K562 (cell line): Measurements from ENCODE around the gene CD300E. TPM values are rescaled to one million over a fixed set of nuclear protein-coding genes. Genes with fewer than 3 reads are reported as not detected.

Experiments
- ATAC-seq: fragments of 200-7000 bp; cut with Tn5 transposase; 3 replicates; pipeline ENCODE4 v1.9.1; 2020; ENCODE audit warnings: moderate library complexity
- BruUV-seq: library from RNA; stranded (reverse); fragments of 400-500 nt; replicated peaks from 2 replicates; lab custom pipeline; 2021; lab: Mats Ljungman, UMichigan
- CTCF ChIA-PET: fragments of 300-600 bp; formaldehyde crosslinking; extraction: SDS; loops from one replicate; lab custom pipeline; 2021; ENCODE audit warnings: low intra/inter-chr PET ratio; lab: Yijun Ruan, JAX
- POLR2A ChIA-PET: fragments of 300-600, 350-650 bp; sonication (Branson Sonifier 250); formaldehyde crosslinking; extraction: SDS; loops from one replicate; lab custom pipeline; 2021; ENCODE audit warnings: antibody characterized with exemption, inconsistent platforms; lab: Yijun Ruan, JAX
- DNase-seq, 4 experiments: peaks; one replicate each; pipeline versions ENCODE4 v3.0.0 to v3.0.0-alpha.2; 2011 to 2018; ENCODE audit warnings: low spot score in 3 of 4, mixed read lengths in 3 of 4; ENCODE audit errors: extremely low read depth in 1 of 4
- FAIRE-seq: peaks from 2 replicates; lab custom pipeline; 2011; peaks lifted over from hg19 to GRCh38; lab: Jason Lieb, UNC
- H2AFZ ChIP-seq: 2 replicates; pipeline ENCODE4 v1.6.0; 2011; ENCODE audit warnings: low read depth, low read length, control low read depth, inconsistent platforms
- H3K27ac ChIP-seq: fragments of 200-600 bp; 3 replicates; pipeline ENCODE4 v1.8.0; 2011; ENCODE audit warnings: low read depth, mild to moderate bottlenecking, control low read depth, inconsistent platforms, low read length, moderate library complexity, mixed read lengths; ENCODE audit errors: extremely low read depth
- H3K27me3 ChIP-seq, 2 experiments: fragments of 300-600 bp in 1 of 2; 2 replicates in 1 of 2; 3 replicates in 1 of 2; pipeline versions ENCODE4 v1.6.0 to v1.8.0; 2011; ENCODE audit warnings: inconsistent platforms in 2 of 2, low read length in 2 of 2, mild to moderate bottlenecking in 1 of 2, mixed read lengths in 1 of 2, moderate library complexity in 1 of 2; ENCODE audit not compliant: control insufficient read depth in 2 of 2, insufficient read depth in 2 of 2
- H3K36me3 ChIP-seq: fragments of 300-600 bp; 3 replicates; pipeline ENCODE4 v1.8.0; 2011; ENCODE audit warnings: mild to moderate bottlenecking, low read length, inconsistent platforms; ENCODE audit not compliant: control insufficient read depth, insufficient read depth
- H3K4me1 ChIP-seq, 2 experiments: fragments of 200-600 bp in 1 of 2; replicated peaks in 1 of 2; 2 replicates in 1 of 2; 3 replicates in 1 of 2; pipeline versions ENCODE4 v1.5.1 to v1.8.0; 2011; ENCODE audit warnings: inconsistent platforms in 2 of 2, low read length in 2 of 2, mild to moderate bottlenecking in 1 of 2, mixed read lengths in 1 of 2, moderate library complexity in 1 of 2; ENCODE audit not compliant: control insufficient read depth in 2 of 2, insufficient read depth in 2 of 2
- H3K4me2 ChIP-seq: 2 replicates; pipeline ENCODE4 v1.6.1; 2011; ENCODE audit warnings: low read length, control low read depth, inconsistent platforms, mixed read lengths; ENCODE audit not compliant: insufficient read depth
- H3K4me3 ChIP-seq: fragments of 200-600 bp; sonication (generic), shearing (Covaris generic); 2 replicates; pipeline ENCODE4 v1.5.1; 2016; ENCODE audit warnings: control low read depth, inconsistent platforms
- H3K79me2 ChIP-seq: fragments of 200-600 bp; 3 replicates; pipeline ENCODE4 v1.8.0; 2011; ENCODE audit warnings: low read length, inconsistent platforms; ENCODE audit not compliant: control insufficient read depth, insufficient read depth
- H3K9ac ChIP-seq, 2 experiments: 2 replicates each; pipeline versions ENCODE4 v1.6.0 to v1.6.1; 2011; ENCODE audit warnings: low read depth in 2 of 2, low read length in 2 of 2, control low read depth in 1 of 2, inconsistent platforms in 1 of 2, mild to moderate bottlenecking in 1 of 2, mixed read lengths in 1 of 2; ENCODE audit not compliant: insufficient read depth in 1 of 2
- H3K9me1 ChIP-seq: one replicate; pipeline ENCODE4 v1.6.0; 2011; ENCODE audit warnings: inconsistent platforms, mild to moderate bottlenecking, low read length, moderate library complexity; ENCODE audit not compliant: control insufficient read depth, insufficient read depth
- H3K9me3 ChIP-seq: replicated peaks from 2 replicates; pipeline ENCODE4 v1.5.1; 2011; ENCODE audit warnings: low read depth, low read length, inconsistent platforms; ENCODE audit not compliant: control insufficient read depth, insufficient read depth
- H4K20me1 ChIP-seq: replicated peaks from 2 replicates; pipeline ENCODE4 v1.6.1; 2011; ENCODE audit warnings: low read length, inconsistent platforms, mixed read lengths; ENCODE audit not compliant: control insufficient read depth, insufficient read depth
- GTF2F1 ChIP-seq: IDR thresholded peaks from 2 replicates; pipeline ENCODE4 v1.6.1; 2011; ENCODE audit warnings: low read depth, low read length, improper control_type of control experiment
- KHSRP ChIP-seq: fragments of 450-650 bp; IDR thresholded peaks from 2 replicates; pipeline ENCODE4 v1.6.1; 2017
- SRSF3 ChIP-seq: fragments of 200-400 bp; formaldehyde crosslinking; IDR thresholded peaks from 2 replicates; pipeline ENCODE4 v1.6.1; 2016; ENCODE audit warnings: mild to moderate bottlenecking, low read length, moderate library complexity; ENCODE audit not compliant: insufficient read depth
- TAL1 ChIP-seq: fragments of 450-650 bp; IDR thresholded peaks from 2 replicates; pipeline ENCODE4 v1.6.1; 2016; ENCODE audit warnings: mild to moderate bottlenecking
- WHSC1 ChIP-seq: IDR thresholded peaks from one replicate; pipeline ENCODE4 v1.6.1; 2012; ENCODE audit warnings: low read length, control low read depth, inconsistent platforms
- ZNF146 ChIP-seq: IDR thresholded peaks from one replicate; pipeline ENCODE4 v1.6.1; 2018; ENCODE audit warnings: missing compliant biosample characterization; ENCODE audit not compliant: unreplicated experiment
- ZNF408 ChIP-seq: fragments of 250-450 bp; sonication (Bioruptor Pico); IDR thresholded peaks from 2 replicates; pipeline ENCODE4 v1.4.0; 2020; ENCODE audit warnings: low read depth, mild to moderate bottlenecking, moderate library complexity
- ZNF668 ChIP-seq: fragments of 250-450 bp; sonication (Bioruptor Pico); IDR thresholded peaks from 2 replicates; pipeline ENCODE4 v1.8.0; 2022; ENCODE audit warnings: mild to moderate bottlenecking, inconsistent platforms
- WGBS: fragments of 100-300 bp; shearing (Covaris generic); methylation state at CpG from one replicate; pipeline ENCODE4 v1.1.6; 2016; ENCODE audit warnings: low coverage, mixed read lengths; ENCODE audit not compliant: insufficient coverage; ENCODE audit errors: missing lambda C conversion rate; 5-methylcytosine and 5-hydroxymethylcytosine counted together
- in situ Hi-C: fragments of 300-500 bp; cut with MboI; formaldehyde crosslinking; loops from 4 replicates; pipeline ENCODE4 v1.15.0; 2018; ENCODE audit warnings: inconsistent platforms, mixed read lengths
- intact Hi-C: fragments of 100-400 bp; cut with micrococcal nuclease; formaldehyde crosslinking; loops from 2 replicates; pipeline ENCODE4 v1.14.2; 2022
- polyA plus RNA-seq, 8 experiments: library from polyadenylated mRNA; depleted of rRNA in 4 of 8; stranded (reverse) in 5 of 8; unstranded in 3 of 8; fragments of >200 nt; fragmentation: Nextera tagmentation in 2 of 8; fragmentation: Illumina TruSeq in 1 of 8; extraction: Ambion mirVana in 2 of 8; extraction: Trizol in 1 of 8; gene quantifications; 2 replicates each; pipeline versions ENCODE4 v1.2.1 to v1.2.3, GENCODE V29; 2011 to 2014; ENCODE audit warnings: inconsistent platforms in 1 of 8, missing spikeins in 1 of 8
- total RNA-seq, 7 experiments: library from RNA; depleted of rRNA in 6 of 7; stranded (reverse); fragments of >200 nt in 6 of 7; fragmentation: Illumina TruSeq in 2 of 7; extraction: Trizol in 2 of 7; gene quantifications; 2 replicates each; pipeline versions ENCODE4 v1.2.1 to v1.2.3, GENCODE V29; 2011 to 2021; ENCODE audit warnings: low replicate concordance in 1 of 7
- TF ChIP-seq, protein P1 (sequence below), 2 experiments: fragments of 250-450 bp in 1 of 2; fragments of 450-650 bp in 1 of 2; sonication (Bioruptor Pico) in 1 of 2; IDR thresholded peaks; 2 replicates each; pipeline versions ENCODE4 v1.6.1 to v1.8.0; 2016 to 2021; ENCODE audit warnings: mild to moderate bottlenecking in 2 of 2, moderate library complexity in 2 of 2, missing compliant biosample characterization in 1 of 2, missing genetic modification characterization in 1 of 2

The CD300E gene
- total and polyA plus RNA-seq, 9 of the 15 experiments (the other 6 are each of a cell fraction or from before 2014, with no cell fraction given) = not detected

- in situ Hi-C loops (no loop called here), intact Hi-C loops (no loop called here)
- Histone ChIP-seq H4K20me1 (peaks cover 5% of the 10 kb centered on the region), H3K79me2 (no peaks in the 10 kb centered on the region), H3K4me3 (no peak overlapping the region), H3K27ac (no peak overlapping the region), H3K9me1 (no peaks in the 10 kb centered on the region), H3K9me3 (no peaks in the 10 kb centered on the region), H3K4me1 (no peaks in the 10 kb centered on the region), H3K4me2 (no peak overlapping the region), H2AFZ (no peak overlapping the region), H3K9ac (no peak overlapping the region), H3K36me3 (no peaks in the 10 kb centered on the region), H3K27me3 (peaks cover 12 to 39% of the 10 kb centered on the region in 2 experiments; a peak in 4 of 5 replicates)
- no peak for TF ChIP-seq GTF2F1
- no peak for TF ChIP-seq WHSC1
- TF ChIP-seq, protein P1, sequence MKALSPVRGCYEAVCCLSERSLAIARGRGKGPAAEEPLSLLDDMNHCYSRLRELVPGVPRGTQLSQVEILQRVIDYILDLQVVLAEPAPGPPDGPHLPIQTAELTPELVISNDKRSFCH (CRISPR knock-in tag; IDR thresholded peaks at IDR 0.05) = no peak
- TF ChIP-seq, protein P1 (tag; IDR thresholded peaks at IDR 0.05) = no peak
- TF ChIP-seq KHSRP = no peak
- TF ChIP-seq TAL1 = no peak
- TF ChIP-seq ZNF408 (CRISPR knock-in tag) = no peak
- TF ChIP-seq ZNF146 (CRISPR knock-in tag) = no peak
- TF ChIP-seq ZNF668 = no peak
- TF ChIP-seq SRSF3 = no peak
- FAIRE-seq = no peak
- 0% methylated on average over 3 of the region's 5 CpGs for WGBS
- ATAC-seq = no peak
- no TSS peak for BruUV-seq
- ChIA-PET POLR2A (interaction anchor here (0.7 to 0.8 kb wide), 2 partner anchors 90 to 116 kb away, joined by 3 to 4 read pairs; no protein-coding TSS in a partner anchor), CTCF (no interaction called here)
- no peak for DNase-seq
Measured at GRCh38 chr17:74654742-74655141, 31.2 kb upstream of the CD300E start.
